Keratinocyte (primary cell): Measurements from ENCODE around the gene RASGRF2. TPM values are rescaled to one million over a fixed set of nuclear protein-coding genes. Genes with fewer than 3 reads are reported as not detected.

Experiments used
- DNase-seq: peaks from one replicate; pipeline ENCODE4 v3.0.0-alpha.2; 2011; ENCODE audit warnings: low read depth, missing footprints, low spot score
- FAIRE-seq: peaks from 2 replicates; lab custom pipeline; 2011; peaks lifted over from hg19 to GRCh38; lab: Jason Lieb, UNC
- H2AFZ ChIP-seq: 2 replicates; pipeline ENCODE4 v1.6.0; 2012; ENCODE audit warnings: low read length, control low read depth, inconsistent platforms; ENCODE audit not compliant: control insufficient read depth
- H3K27ac ChIP-seq: 2 replicates; pipeline ENCODE4 v1.5.1; 2011; ENCODE audit warnings: low read length; ENCODE audit not compliant: control insufficient read depth, insufficient read depth
- H3K27me3 ChIP-seq: 3 replicates; pipeline ENCODE4 v1.6.0; 2011; ENCODE audit warnings: low read length; ENCODE audit not compliant: control insufficient read depth, insufficient read depth; ENCODE audit errors: extremely low read depth
- H3K36me3 ChIP-seq, 2 experiments: 2 replicates in 1 of 2; 3 replicates in 1 of 2; pipeline ENCODE4 v1.5.1; 2011; ENCODE audit warnings: low read length in 2 of 2, mild to moderate bottlenecking in 1 of 2; ENCODE audit not compliant: control insufficient read depth in 2 of 2, insufficient read depth in 2 of 2; ENCODE audit errors: extremely low read depth in 1 of 2
- H3K4me1 ChIP-seq: 3 replicates; pipeline ENCODE4 v1.5.1; 2011; ENCODE audit warnings: low read length; ENCODE audit not compliant: control insufficient read depth, insufficient read depth; ENCODE audit errors: extremely low read depth
- H3K4me2 ChIP-seq: 3 replicates; pipeline ENCODE4 v1.6.0; 2011; ENCODE audit warnings: low read depth, low read length; ENCODE audit not compliant: control insufficient read depth, insufficient read depth; ENCODE audit errors: extremely low read depth
- H3K4me3 ChIP-seq, 3 experiments: fragments of 200-600 bp in 1 of 3; sonication (generic) in 1 of 3; 2 replicates in 2 of 3; 3 replicates in 1 of 3; pipeline ENCODE4 v1.5.1; 2011 to 2016; ENCODE audit warnings: low read length in 3 of 3, mild to moderate bottlenecking in 3 of 3, control low read depth in 2 of 3, inconsistent platforms in 1 of 3, low read depth in 1 of 3, mixed read lengths in 1 of 3, mixed run types in 1 of 3, moderate library complexity in 1 of 3; ENCODE audit not compliant: control insufficient read depth in 2 of 3, insufficient read depth in 2 of 3; ENCODE audit errors: extremely low read depth in 1 of 3
- H3K79me2 ChIP-seq: 2 replicates; pipeline ENCODE4 v1.6.0; 2012; ENCODE audit warnings: low read length; ENCODE audit not compliant: control insufficient read depth, insufficient read depth
- H3K9ac ChIP-seq: 3 replicates; pipeline ENCODE4 v1.6.0; 2011; ENCODE audit warnings: low read length; ENCODE audit not compliant: control insufficient read depth, insufficient read depth; ENCODE audit errors: extremely low read depth
- H3K9me1 ChIP-seq: 3 replicates; pipeline ENCODE4 v1.6.0; 2011; ENCODE audit warnings: low read length; ENCODE audit not compliant: control insufficient read depth, insufficient read depth; ENCODE audit errors: extremely low read depth
- H3K9me3 ChIP-seq: 2 replicates; pipeline ENCODE4 v1.5.1; 2012; ENCODE audit warnings: low read depth, low read length; ENCODE audit not compliant: control insufficient read depth
- H4K20me1 ChIP-seq: 3 replicates; pipeline ENCODE4 v1.6.0; 2011; ENCODE audit warnings: low read length; ENCODE audit not compliant: control insufficient read depth, insufficient read depth; ENCODE audit errors: extremely low read depth
- CTCF ChIP-seq, 3 experiments: IDR thresholded peaks in 1 of 3; conservative IDR thresholded peaks in 1 of 3; optimal IDR thresholded peaks in 1 of 3; 2 replicates in 2 of 3; 3 replicates in 1 of 3; pipeline versions ENCODE3 to v1.5.1; 2011; ENCODE audit warnings: low read length in 3 of 3, mild to moderate bottlenecking in 3 of 3, moderate library complexity in 2 of 3, control low read depth in 1 of 3, inconsistent platforms in 1 of 3; ENCODE audit not compliant: insufficient read depth in 2 of 3; ENCODE audit errors: extremely low read depth in 1 of 3
- EZH2 ChIP-seq: IDR thresholded peaks from one replicate; pipeline ENCODE4 v1.6.1; 2012; ENCODE audit warnings: inconsistent platforms, mild to moderate bottlenecking, low read length, moderate library complexity
- dilution Hi-C: fragments of 300-500 bp; cut with MboI; formaldehyde crosslinking; loops from one replicate; pipeline ENCODE4 v1.7.0; 2020; ENCODE audit warnings: low sequenced_read_pairs; ENCODE audit not compliant: extremely low pct_ligation_motif_present
- polyA plus RNA-seq, 5 experiments: library from polyadenylated mRNA; depleted of rRNA in 3 of 5; stranded (reverse) in 3 of 5; stranded (forward) in 1 of 5; unstranded in 1 of 5; fragments of >200 nt; gene quantifications; 1 replicate in 1 of 5; 2 replicates in 3 of 5; 3 replicates in 1 of 5; pipeline versions ENCODE4 v1.2.1 to v1.2.3, GENCODE V29; 2011 to 2012; ENCODE audit warnings: missing spikeins in 2 of 5, low read depth in 1 of 5, low replicate concordance in 1 of 5

Gene RASGRF2
- polyA plus RNA-seq, 1 donor (not counting 4 experiments of a cell fraction or from before 2014, with no cell fraction given) = 0.03 TPM

GRCh38 chr5:81232464-81233079 lies 272.4 kb downstream of the RASGRF2 start:
- Histone ChIP-seq H3K79me2 (no peaks in the 10 kb centered on the region), H3K27me3 (no peaks in the 10 kb centered on the region), H3K9ac (no peak overlapping the region), H3K36me3 (no peaks in the 10 kb centered on the region), H3K9me1 (no peaks in the 10 kb centered on the region), H2AFZ (no peak overlapping the region), H3K4me1 (no peaks in the 10 kb centered on the region), H3K9me3 (no peaks in the 10 kb centered on the region), H3K4me3 (no peak overlapping the region), H3K27ac (no peak overlapping the region), H3K4me2 (no peak overlapping the region), H4K20me1 (no peaks in the 10 kb centered on the region)
- DNase-seq = no peak
- dilution Hi-C loops = no loop called here
- no peak for FAIRE-seq
- TF ChIP-seq CTCF (optimal IDR thresholded peaks at IDR 0.05 in 1 of 3, IDR thresholded peaks at IDR 0.05 in 1 of 3, conservative IDR thresholded peaks at IDR 0.05 in 1 of 3; ENCODE audit: extremely low read depth in 1 of 3, insufficient read depth in 2 of 3, low read length in 3 of 3) = no peak
- no peak for TF ChIP-seq EZH2

GRCh38 chr5:81233080-81233634 lies 273.0 kb downstream of the RASGRF2 start, which contains the start of gene CKMT2:
TSS of gene CKMT2 (plus strand) at chr5:81233322. CDS start at chr5:81251133, 17,811 bp downstream.
- dilution Hi-C loops = no loop called here
- FAIRE-seq (no peak), DNase-seq (no peak)
- Histone ChIP-seq H3K4me3 (no peak within 1 kb of the TSS), H3K36me3 (no peaks in the 10 kb centered on the region), H3K9ac (no peak within 1 kb of the TSS), H2AFZ (no peak within 1 kb of the TSS), H3K79me2 (no peaks in the 10 kb centered on the region), H3K9me3 (no peaks in the 10 kb centered on the region), H3K4me1 (no peaks in the 10 kb centered on the region), H4K20me1 (no peaks in the 10 kb centered on the region), H3K27me3 (no peaks in the 10 kb centered on the region), H3K4me2 (no peak within 1 kb of the TSS), H3K9me1 (no peaks in the 10 kb centered on the region), H3K27ac (no peak within 1 kb of the TSS)
- TF ChIP-seq EZH2 (no peak), CTCF (optimal IDR thresholded peaks at IDR 0.05 in 1 of 3, IDR thresholded peaks at IDR 0.05 in 1 of 3, conservative IDR thresholded peaks at IDR 0.05 in 1 of 3; ENCODE audit: extremely low read depth in 1 of 3, insufficient read depth in 2 of 3, low read length in 3 of 3) (no peak)
